ENCODE measurements around the gene PDE4B. TPM values are rescaled to one million over a fixed set of nuclear protein-coding genes. Genes with fewer than 3 reads are reported as not detected.
"Not testable (repeated sequence)": the region's sequence is repeated elsewhere in the genome, so short reads cannot be mapped to it uniquely, and the experiment has no call there.

PDE4B gene
- total RNA-seq, 1 experiment from 2014 or later = 3.3 TPM

DNA sequence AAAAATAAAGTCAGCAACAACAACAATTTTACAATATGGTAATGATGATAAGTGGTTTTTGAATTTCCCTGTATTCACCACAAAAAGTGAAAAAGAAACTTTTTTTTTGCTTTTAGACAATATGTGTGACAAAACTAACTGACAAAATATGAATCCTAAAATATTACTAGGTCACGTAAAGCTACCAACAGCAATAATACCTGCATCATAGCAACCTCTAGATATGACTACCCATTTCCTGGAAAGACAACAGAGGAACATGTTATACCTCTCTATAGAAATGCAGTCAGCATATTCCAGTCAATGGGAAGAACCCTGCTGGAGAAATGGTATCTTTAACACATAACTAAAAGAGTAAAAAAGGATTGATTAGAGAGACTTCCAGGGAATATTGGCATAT lies 73.7 kb downstream of the PDE4B start:
- intact Hi-C loops (cut with micrococcal nuclease) = no loop called here
- no peaks in the 10 kb centered on the region for H3K9me3 Mint-ChIP-seq (ENCODE audit: unreplicated experiment)
- POLR2A ChIA-PET = no interaction called here
- H3K27ac Mint-ChIP-seq (ENCODE audit: low read depth, unreplicated experiment) = no peak overlapping the region
- no peaks in the 10 kb centered on the region for H3K4me1 Mint-ChIP-seq (ENCODE audit: insufficient read depth, unreplicated experiment)
- peaks cover 40% of the 10 kb centered on the region for H3K27me3 Mint-ChIP-seq (ENCODE audit: insufficient read depth, unreplicated experiment)
- H3K36me3 Mint-ChIP-seq (ENCODE audit: insufficient read depth, unreplicated experiment) = no peaks in the 10 kb centered on the region
- TF ChIP-seq, protein P1, sequence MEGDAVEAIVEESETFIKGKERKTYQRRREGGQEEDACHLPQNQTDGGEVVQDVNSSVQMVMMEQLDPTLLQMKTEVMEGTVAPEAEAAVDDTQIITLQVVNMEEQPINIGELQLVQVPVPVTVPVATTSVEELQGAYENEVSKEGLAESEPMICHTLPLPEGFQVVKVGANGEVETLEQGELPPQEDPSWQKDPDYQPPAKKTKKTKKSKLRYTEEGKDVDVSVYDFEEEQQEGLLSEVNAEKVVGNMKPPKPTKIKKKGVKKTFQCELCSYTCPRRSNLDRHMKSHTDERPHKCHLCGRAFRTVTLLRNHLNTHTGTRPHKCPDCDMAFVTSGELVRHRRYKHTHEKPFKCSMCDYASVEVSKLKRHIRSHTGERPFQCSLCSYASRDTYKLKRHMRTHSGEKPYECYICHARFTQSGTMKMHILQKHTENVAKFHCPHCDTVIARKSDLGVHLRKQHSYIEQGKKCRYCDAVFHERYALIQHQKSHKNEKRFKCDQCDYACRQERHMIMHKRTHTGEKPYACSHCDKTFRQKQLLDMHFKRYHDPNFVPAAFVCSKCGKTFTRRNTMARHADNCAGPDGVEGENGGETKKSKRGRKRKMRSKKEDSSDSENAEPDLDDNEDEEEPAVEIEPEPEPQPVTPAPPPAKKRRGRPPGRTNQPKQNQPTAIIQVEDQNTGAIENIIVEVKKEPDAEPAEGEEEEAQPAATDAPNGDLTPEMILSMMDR (IDR thresholded peaks at IDR 0.05; ENCODE audit: unreplicated experiment) = no peak
- CTCF ChIA-PET = no interaction called here
- DNase-seq (ENCODE audit: unreplicated experiment) = no peak
- H3K4me3 Mint-ChIP-seq (ENCODE audit: unreplicated experiment) = no peak overlapping the region
- no TSS peak for BruUV-seq (replicated peaks)

- H3K4me3 Mint-ChIP-seq (ENCODE audit: unreplicated experiment) = no peak overlapping the region
- CTCF ChIA-PET = no interaction called here
- H3K27ac Mint-ChIP-seq (ENCODE audit: low read depth, unreplicated experiment) = no peak overlapping the region
- DNase-seq (ENCODE audit: unreplicated experiment) = no peak
- POLR2A ChIA-PET = no interaction called here
- peaks cover 22% of the 10 kb centered on the region for H3K27me3 Mint-ChIP-seq (ENCODE audit: insufficient read depth, unreplicated experiment)
- BruUV-seq (replicated peaks) = no TSS peak
- TF ChIP-seq, protein P1 (IDR thresholded peaks at IDR 0.05; ENCODE audit: unreplicated experiment) = no peak
- intact Hi-C loops (cut with micrococcal nuclease) = no loop called here
- no peaks in the 10 kb centered on the region for H3K36me3 Mint-ChIP-seq (ENCODE audit: insufficient read depth, unreplicated experiment)
- H3K9me3 Mint-ChIP-seq (ENCODE audit: unreplicated experiment) = no peaks in the 10 kb centered on the region
- H3K4me1 Mint-ChIP-seq (ENCODE audit: insufficient read depth, unreplicated experiment) = no peaks in the 10 kb centered on the region
These were observed 79.6 kb downstream of the PDE4B start for GRCh38 chr1:65872301-65872700.

DNA sequence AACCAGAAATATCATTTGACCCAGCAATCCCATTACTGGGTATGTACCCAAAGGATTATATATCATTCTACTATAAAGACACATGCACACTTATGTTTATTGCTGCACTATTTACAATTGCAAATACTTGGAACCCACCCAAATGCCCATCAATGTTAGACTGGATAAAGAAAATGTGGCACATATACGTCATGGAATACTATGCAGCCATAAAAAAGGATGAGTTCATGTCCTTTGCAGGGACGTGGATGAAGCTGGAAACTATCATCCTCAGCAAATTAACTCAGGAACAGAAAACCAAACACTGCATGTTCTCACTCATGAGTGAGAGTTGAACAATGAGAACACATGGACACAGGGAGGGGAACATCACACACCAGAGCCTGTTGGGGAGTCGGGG lies 85.6 kb downstream of the PDE4B start:
- H3K36me3 Mint-ChIP-seq (ENCODE audit: insufficient read depth, unreplicated experiment); DNase-seq (ENCODE audit: unreplicated experiment); H3K4me3 Mint-ChIP-seq (ENCODE audit: unreplicated experiment); BruUV-seq (replicated peaks); intact Hi-C loops (cut with micrococcal nuclease); H3K4me1 Mint-ChIP-seq (ENCODE audit: insufficient read depth, unreplicated experiment); POLR2A ChIA-PET; H3K27ac Mint-ChIP-seq (ENCODE audit: low read depth, unreplicated experiment); CTCF ChIA-PET; H3K27me3 Mint-ChIP-seq (ENCODE audit: insufficient read depth, unreplicated experiment); H3K9me3 Mint-ChIP-seq (ENCODE audit: unreplicated experiment): not testable (repeated sequence)

GRCh38 chr1:65880611-65881010 lies 87.9 kb downstream of the PDE4B start:
- BruUV-seq (replicated peaks) = no TSS peak
- POLR2A ChIA-PET = no interaction called here
- no peak overlapping the region for H3K4me3 Mint-ChIP-seq (ENCODE audit: unreplicated experiment)
- no peak overlapping the region for H3K27ac Mint-ChIP-seq (ENCODE audit: low read depth, unreplicated experiment)
- TF ChIP-seq, protein P1 (IDR thresholded peaks at IDR 0.05; ENCODE audit: unreplicated experiment) = no peak
- H3K9me3 Mint-ChIP-seq (ENCODE audit: unreplicated experiment) = no peaks in the 10 kb centered on the region
- DNase-seq (ENCODE audit: unreplicated experiment) = no peak
- no peaks in the 10 kb centered on the region for H3K36me3 Mint-ChIP-seq (ENCODE audit: insufficient read depth, unreplicated experiment)
- no peaks in the 10 kb centered on the region for H3K27me3 Mint-ChIP-seq (ENCODE audit: insufficient read depth, unreplicated experiment)
- intact Hi-C loops (cut with micrococcal nuclease) = no loop called here
- CTCF ChIA-PET = no interaction called here
- H3K4me1 Mint-ChIP-seq (ENCODE audit: insufficient read depth, unreplicated experiment) = no peaks in the 10 kb centered on the region

GRCh38 chr1:65881067-65881594 lies 88.4 kb downstream of the PDE4B start:
- no peaks in the 10 kb centered on the region for H3K36me3 Mint-ChIP-seq (ENCODE audit: insufficient read depth, unreplicated experiment)
- H3K27me3 Mint-ChIP-seq (ENCODE audit: insufficient read depth, unreplicated experiment) = no peaks in the 10 kb centered on the region
- TF ChIP-seq, protein P1 (IDR thresholded peaks at IDR 0.05; ENCODE audit: unreplicated experiment) = no peak
- POLR2A ChIA-PET = no interaction called here
- no peaks in the 10 kb centered on the region for H3K9me3 Mint-ChIP-seq (ENCODE audit: unreplicated experiment)
- no peak for DNase-seq (ENCODE audit: unreplicated experiment)
- H3K4me3 Mint-ChIP-seq (ENCODE audit: unreplicated experiment) = no peak overlapping the region
- no TSS peak for BruUV-seq (replicated peaks)
- intact Hi-C loops (cut with micrococcal nuclease) = no loop called here
- H3K4me1 Mint-ChIP-seq (ENCODE audit: insufficient read depth, unreplicated experiment) = no peaks in the 10 kb centered on the region
- CTCF ChIA-PET = no interaction called here
- no peak overlapping the region for H3K27ac Mint-ChIP-seq (ENCODE audit: low read depth, unreplicated experiment)

Measured in MCF 10A (cell line).